Endothelial cell of umbilical vein (primary cell): ENCODE results near the gene SPNS2. TPM values are rescaled to one million over a fixed set of nuclear protein-coding genes. Genes with fewer than 3 reads are reported as not detected.

Experiments used
- BruUV-seq: library from RNA; stranded (reverse); fragments of 400-500 nt; replicated peaks from 2 replicates; lab custom pipeline; 2021; lab: Mats Ljungman, UMichigan
- CTCF ChIA-PET: fragments of 300-600, 350-600 bp; sonication (Branson Sonifier 250); formaldehyde crosslinking; loops from one replicate; lab custom pipeline; 2021; ENCODE audit warnings: antibody characterized with exemption, inconsistent platforms; lab: Charles Lee
- POLR2A ChIA-PET: fragments of 300-600, 350-600 bp; sonication (Branson Sonifier 250); formaldehyde crosslinking; loops from one replicate; lab custom pipeline; 2021; ENCODE audit warnings: antibody characterized with exemption, inconsistent platforms; lab: Charles Lee
- DNase-seq: peaks from one replicate; pipeline ENCODE4 v3.0.0-alpha.2; 2011; ENCODE audit warnings: low read depth, low spot score
- FAIRE-seq: peaks from 2 replicates; lab custom pipeline; 2011; peaks lifted over from hg19 to GRCh38; lab: Jason Lieb, UNC
- H2AFZ ChIP-seq: 2 replicates; pipeline ENCODE4 v1.6.0; 2012; ENCODE audit warnings: low read depth, low read length, control low read depth, inconsistent platforms
- H3K27ac ChIP-seq: 2 replicates; pipeline ENCODE4 v1.5.1; 2011; ENCODE audit warnings: low read depth, mild to moderate bottlenecking, control low read depth, low read length, moderate library complexity; ENCODE audit not compliant: insufficient read depth
- H3K27me3 ChIP-seq, 2 experiments: 2 replicates each; pipeline versions ENCODE4 v1.6.0 to v1.6.1; 2011; ENCODE audit warnings: low read length in 2 of 2, mixed read lengths in 1 of 2; ENCODE audit not compliant: control insufficient read depth in 2 of 2, insufficient read depth in 2 of 2
- H3K36me3 ChIP-seq, 2 experiments: 2 replicates in 1 of 2; 3 replicates in 1 of 2; pipeline ENCODE4 v1.5.1; 2011; ENCODE audit warnings: low read length in 2 of 2, mild to moderate bottlenecking in 1 of 2, moderate library complexity in 1 of 2; ENCODE audit not compliant: control insufficient read depth in 2 of 2, insufficient read depth in 2 of 2; ENCODE audit errors: extremely low read depth in 1 of 2
- H3K4me1 ChIP-seq: 3 replicates; pipeline ENCODE4 v1.5.1; 2011; ENCODE audit warnings: mild to moderate bottlenecking, low read length; ENCODE audit not compliant: control insufficient read depth, insufficient read depth; ENCODE audit errors: extremely low read depth
- H3K4me2 ChIP-seq: 2 replicates; pipeline ENCODE4 v1.6.1; 2011; ENCODE audit warnings: low read length, control low read depth, mixed read lengths; ENCODE audit not compliant: insufficient read depth
- H3K4me3 ChIP-seq, 3 experiments: fragments of 200-600 bp in 1 of 3; sonication (generic), shearing (Covaris generic) in 1 of 3; replicated peaks in 1 of 3; 2 replicates each; pipeline ENCODE4 v1.5.1; 2011 to 2016; ENCODE audit warnings: control low read depth in 3 of 3, low read length in 3 of 3, mild to moderate bottlenecking in 2 of 3, inconsistent platforms in 1 of 3, low read depth in 1 of 3, moderate library complexity in 1 of 3; ENCODE audit not compliant: insufficient read depth in 1 of 3
- H3K79me2 ChIP-seq: 2 replicates; pipeline ENCODE4 v1.6.0; 2012; ENCODE audit warnings: low read length, inconsistent platforms; ENCODE audit not compliant: control insufficient read depth, insufficient read depth
- H3K9ac ChIP-seq: replicated peaks from 2 replicates; pipeline ENCODE3; 2011; ENCODE audit warnings: low read length, control low read depth; ENCODE audit not compliant: insufficient read depth; ENCODE audit errors: extremely low read depth
- H3K9me1 ChIP-seq: replicated peaks from 3 replicates; pipeline ENCODE4 v1.6.0; 2011; ENCODE audit warnings: mild to moderate bottlenecking, low read length; ENCODE audit not compliant: control insufficient read depth, insufficient read depth; ENCODE audit errors: extremely low read depth
- H3K9me3 ChIP-seq: replicated peaks from 2 replicates; pipeline ENCODE4 v1.5.1; 2012; ENCODE audit warnings: low read length, inconsistent platforms; ENCODE audit not compliant: control insufficient read depth, insufficient read depth
- H4K20me1 ChIP-seq: replicated peaks from 2 replicates; pipeline ENCODE3; 2011; ENCODE audit warnings: mild to moderate bottlenecking, low read length; ENCODE audit not compliant: control insufficient read depth, insufficient read depth; ENCODE audit errors: extremely low read depth
- GATA2 ChIP-seq: IDR thresholded peaks from 2 replicates; pipeline ENCODE4 v1.7.0; 2011; ENCODE audit warnings: low read depth, mild to moderate bottlenecking, moderate library complexity, mixed read lengths, low read length; ENCODE audit not compliant: insufficient read length, insufficient read depth
- MYC ChIP-seq: IDR thresholded peaks from one replicate; pipeline ENCODE4 v1.6.1; 2011; ENCODE audit warnings: mild to moderate bottlenecking, low read depth, low read length
- dilution Hi-C: fragments of 300-500 bp; cut with MboI; formaldehyde crosslinking; loops from one replicate; pipeline ENCODE4 v1.15.0; 2019; ENCODE audit warnings: low sequenced_read_pairs; ENCODE audit not compliant: extremely low pct_ligation_motif_present
- intact Hi-C: fragments of 100-400 bp; cut with micrococcal nuclease; formaldehyde crosslinking; loops from one replicate; pipeline ENCODE4 v1.10.0; 2022
- polyA plus RNA-seq, 4 experiments: library from polyadenylated mRNA; depleted of rRNA in 3 of 4; stranded (reverse) in 3 of 4; unstranded in 1 of 4; fragments of >200 nt; gene quantifications; 2 replicates each; pipeline versions ENCODE4 v1.2.1 to v1.2.3, GENCODE V29; 2011 to 2012; ENCODE audit warnings: missing spikeins in 1 of 4
- total RNA-seq: library from RNA; stranded (reverse); gene quantifications from 2 replicates; pipeline ENCODE4 v1.2.3, GENCODE V29; 2021
- TF ChIP-seq, protein P1 (sequence below): IDR thresholded peaks from 2 replicates; pipeline ENCODE4 v1.6.1; 2011; ENCODE audit not compliant: insufficient read depth, insufficient read length

SPNS2 gene
- total and polyA plus RNA-seq, 2 donors (not counting 3 experiments of a cell fraction or from before 2014, with no cell fraction given), result 70.2 to 77.3 TPM

DNA sequence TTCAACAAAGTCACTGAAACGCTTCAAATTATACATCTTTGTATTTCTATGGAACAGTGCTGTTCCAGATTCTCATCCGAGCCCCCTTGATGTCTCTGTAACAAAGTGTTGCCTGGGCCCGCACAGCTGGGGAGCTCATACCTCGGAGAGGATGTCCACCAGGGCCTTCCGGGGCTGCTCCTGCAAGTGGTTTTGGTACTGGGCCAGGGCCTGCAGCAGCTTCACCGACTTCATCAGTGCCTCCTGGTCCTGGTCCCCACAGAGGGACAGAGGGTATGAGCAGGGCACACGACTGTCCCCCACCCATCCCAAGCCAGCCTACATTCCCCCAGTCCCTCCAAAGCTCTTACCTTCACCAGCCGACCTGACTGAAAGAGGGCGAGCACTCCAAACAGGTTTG lies 55.0 kb downstream of the SPNS2 start:
- TF ChIP-seq, protein P1, sequence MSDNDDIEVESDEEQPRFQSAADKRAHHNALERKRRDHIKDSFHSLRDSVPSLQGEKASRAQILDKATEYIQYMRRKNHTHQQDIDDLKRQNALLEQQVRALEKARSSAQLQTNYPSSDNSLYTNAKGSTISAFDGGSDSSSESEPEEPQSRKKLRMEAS, result no peak
- TF ChIP-seq GATA2, result no peak
- H4K20me1 ChIP-seq, result no peaks in the 10 kb centered on the region
- CTCF ChIA-PET, result interaction anchor here (1.1 to 3.9 kb wide), 7 partner anchors 9 to 136 kb away, joined by 3 to 31 read pairs (median 5); no protein-coding TSS in a partner anchor
- peaks cover 20% of the 10 kb centered on the region for H3K79me2 ChIP-seq
- no peak for FAIRE-seq
- H3K27ac ChIP-seq, result no peak overlapping the region
- BruUV-seq, result no TSS peak
- no peak overlapping the region for H2AFZ ChIP-seq
- no peak overlapping the region for H3K4me3 ChIP-seq
- POLR2A ChIA-PET, result no interaction called here
- intact Hi-C loops, result no loop called here
- dilution Hi-C loops, result no loop called here
- peak overlapping the region; percentile 74 for H3K4me2 ChIP-seq
- DNase-seq, result no peak
- no peak overlapping the region for H3K9ac ChIP-seq
- no peaks in the 10 kb centered on the region for H3K9me1 ChIP-seq
- H3K9me3 ChIP-seq, result no peaks in the 10 kb centered on the region
- H3K36me3 ChIP-seq, result peaks cover 2 to 29% of the 10 kb centered on the region in 2 experiments
- no peaks in the 10 kb centered on the region for H3K27me3 ChIP-seq
- peaks cover 17% of the 10 kb centered on the region for H3K4me1 ChIP-seq

DNA sequence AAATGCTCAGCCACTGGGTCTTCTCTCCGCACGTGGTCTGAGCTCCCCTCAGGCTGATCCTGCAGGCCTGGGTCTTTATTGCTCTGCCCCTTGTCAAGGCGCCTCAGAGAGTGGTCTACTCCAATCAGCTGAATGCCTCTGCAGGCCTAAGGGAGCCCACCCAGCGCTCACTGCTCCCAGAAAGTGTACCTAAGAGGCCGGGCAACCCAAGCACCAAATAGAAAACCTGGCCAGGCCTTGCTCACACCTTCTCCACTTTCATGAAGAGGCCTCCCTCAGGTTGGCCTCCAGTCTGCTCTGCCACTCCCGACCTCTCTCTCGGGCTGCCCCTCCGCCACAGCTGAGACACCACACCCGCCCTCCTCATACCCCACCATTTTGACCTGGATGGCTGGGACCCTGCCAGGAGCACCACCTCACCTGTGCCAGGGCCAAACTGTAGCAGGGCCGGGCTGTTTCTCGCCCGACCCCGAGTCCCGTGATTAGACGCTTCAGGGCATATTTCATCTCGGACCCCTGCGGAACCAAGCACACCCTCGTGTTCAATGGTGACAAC lies 55.8 kb downstream of the SPNS2 start:
- Histone ChIP-seq H4K20me1 (no peaks in the 10 kb centered on the region), H3K4me3 (peak overlapping the region; percentile 77 to 84 (median 78)), H3K79me2 (peaks cover 20% of the 10 kb centered on the region), H3K4me2 (peak overlapping the region; percentile 74), H3K9ac (peak overlapping the region; percentile 68), H3K27me3 (no peaks in the 10 kb centered on the region), H3K27ac (peak overlapping the region; percentile 6), H3K36me3 (peaks cover 2 to 22% of the 10 kb centered on the region in 2 experiments), H2AFZ (peak overlapping the region; percentile 49), H3K9me3 (no peaks in the 10 kb centered on the region), H3K9me1 (no peaks in the 10 kb centered on the region), H3K4me1 (peaks cover 17% of the 10 kb centered on the region)
- no peak for DNase-seq
- CTCF ChIA-PET, result interaction anchor here (1.0 to 3.9 kb wide), 7 partner anchors 10 to 137 kb away, joined by 3 to 31 read pairs (median 4); no protein-coding TSS in a partner anchor
- FAIRE-seq, result no peak
- no TSS peak for BruUV-seq
- intact Hi-C loops, result no loop called here
- POLR2A ChIA-PET, result no interaction called here
- dilution Hi-C loops, result no loop called here
- no peak for TF ChIP-seq MYC
